H7 (cell line): ENCODE data around the gene PLA2G4C. TPM values are rescaled to one million over a fixed set of nuclear protein-coding genes. Genes with fewer than 3 reads are reported as not detected.

Experiments used
- DNase-seq: peaks from one replicate; pipeline ENCODE4 v3.0.0; 2012
- H3K27me3 ChIP-seq: 2 replicates; pipeline ENCODE4 v1.6.0; 2011; ENCODE audit warnings: mild to moderate bottlenecking, low read length; ENCODE audit not compliant: control insufficient read depth, insufficient read depth
- H3K36me3 ChIP-seq: replicated peaks from 2 replicates; pipeline ENCODE4 v1.5.1; 2011; ENCODE audit warnings: low read length; ENCODE audit not compliant: control insufficient read depth, insufficient read depth
- H3K4me3 ChIP-seq: 2 replicates; pipeline ENCODE4 v1.5.1; 2011; ENCODE audit warnings: low read depth, mild to moderate bottlenecking, control low read depth, low read length, moderate library complexity; ENCODE audit not compliant: insufficient read depth
- total RNA-seq: library from RNA; depleted of rRNA; stranded (reverse); fragments of >200 nt; shearing (Covaris generic); gene quantifications from 2 replicates; pipeline ENCODE4 v1.2.3, GENCODE V29; 2014

The PLA2G4C gene
- total RNA-seq, 1 experiment from 2014 or later, result not detected

GRCh38 chr19:48121909-48122371 is 11.3 kb upstream of the PLA2G4C start:
- H3K27me3 ChIP-seq, result no peaks in the 10 kb centered on the region
- DNase-seq, result no peak
- H3K36me3 ChIP-seq, result peaks cover 11% of the 10 kb centered on the region
- H3K4me3 ChIP-seq, result no peak overlapping the region

DNA sequence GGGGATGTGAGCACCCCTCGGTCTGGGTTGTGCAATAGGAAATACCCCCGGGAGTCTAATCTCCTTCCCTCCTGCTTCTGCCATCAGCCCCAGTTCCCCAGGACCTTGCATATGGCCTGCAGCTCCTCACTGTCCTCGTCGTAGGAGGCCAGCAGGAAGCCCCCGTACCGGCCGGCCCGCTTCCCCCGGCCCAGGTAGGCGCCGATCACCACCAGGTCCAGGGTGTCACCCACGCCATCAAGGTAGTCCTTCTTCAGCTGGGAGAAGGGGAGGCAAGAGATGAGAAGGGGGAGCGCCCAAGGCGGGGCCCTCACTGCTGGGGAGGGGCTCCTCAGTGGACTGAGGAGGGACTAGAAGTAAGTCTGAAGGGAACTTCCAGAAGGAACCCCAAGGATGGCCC is 10.4 kb upstream of the PLA2G4C start:
- H3K4me3 ChIP-seq, result no peak overlapping the region
- H3K36me3 ChIP-seq, result peaks cover 10% of the 10 kb centered on the region
- no peaks in the 10 kb centered on the region for H3K27me3 ChIP-seq
- no peak for DNase-seq

GRCh38 chr19:48120505-48120904 is 9.9 kb upstream of the PLA2G4C start:
- DNase-seq, result no peak
- Histone ChIP-seq H3K4me3 (no peak overlapping the region), H3K36me3 (peaks cover 10% of the 10 kb centered on the region)

DNA sequence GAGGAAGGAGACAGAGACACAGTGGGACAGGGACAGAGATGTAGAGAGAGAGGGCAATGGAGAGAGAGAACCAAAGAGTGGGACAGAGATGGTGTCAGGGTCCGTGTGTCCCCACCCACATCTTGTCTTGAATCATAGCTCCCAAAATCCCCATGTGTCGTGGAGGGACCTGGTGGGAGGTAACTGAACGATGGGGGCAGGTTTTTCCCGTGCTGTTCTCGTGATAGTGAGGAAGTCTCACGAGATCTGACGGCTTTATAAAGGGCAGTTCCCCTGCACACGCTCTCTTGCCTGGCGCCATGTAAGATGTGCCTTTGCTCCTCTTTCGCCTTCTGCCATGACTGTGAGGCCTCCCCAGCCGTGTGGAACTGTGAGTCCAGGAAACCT is 7.5 kb upstream of the PLA2G4C start:
- Histone ChIP-seq H3K27me3 (no peaks in the 10 kb centered on the region), H3K4me3 (no peak overlapping the region), H3K36me3 (peaks cover 9% of the 10 kb centered on the region)
- DNase-seq, result no peak

More at GRCh38 chr19:48120505-48120904, 9.9 kb upstream of the PLA2G4C start:
- H3K27me3 ChIP-seq, result no peaks in the 10 kb centered on the region

DNA sequence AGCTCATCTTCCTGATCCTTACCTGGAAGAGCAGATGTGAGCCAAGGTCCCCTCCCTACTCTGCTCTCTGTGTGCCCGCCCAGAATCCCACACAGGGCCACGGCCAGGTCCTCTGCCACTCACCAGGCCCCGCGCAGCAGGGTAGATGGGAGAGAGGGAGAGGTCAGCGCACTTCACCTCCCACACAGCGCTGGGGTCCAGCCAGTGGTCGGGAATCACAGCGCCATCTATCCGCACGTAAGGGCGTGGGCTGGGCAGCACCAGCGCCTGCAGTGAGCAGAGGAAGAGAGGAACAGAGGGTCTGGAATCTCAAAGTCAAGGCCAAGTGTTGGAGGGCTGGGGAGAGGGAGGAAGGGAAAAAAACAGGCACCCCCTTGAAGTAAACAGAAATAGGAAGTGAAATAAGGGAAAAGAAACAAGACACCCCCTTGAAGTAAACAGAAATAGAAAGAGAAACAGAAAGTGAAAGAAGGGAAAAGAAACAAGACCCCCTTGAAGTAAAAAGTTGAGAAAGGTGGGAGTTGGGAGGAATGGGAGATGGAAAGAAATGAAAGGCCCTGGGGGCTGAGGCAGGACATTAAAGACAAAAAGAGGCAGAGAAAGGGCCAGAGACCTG is 7.0 kb upstream of the PLA2G4C start:
- Histone ChIP-seq H3K36me3 (peaks cover 8% of the 10 kb centered on the region), H3K27me3 (no peaks in the 10 kb centered on the region), H3K4me3 (no peak overlapping the region)
- peak; percentile 82 for DNase-seq

DNA sequence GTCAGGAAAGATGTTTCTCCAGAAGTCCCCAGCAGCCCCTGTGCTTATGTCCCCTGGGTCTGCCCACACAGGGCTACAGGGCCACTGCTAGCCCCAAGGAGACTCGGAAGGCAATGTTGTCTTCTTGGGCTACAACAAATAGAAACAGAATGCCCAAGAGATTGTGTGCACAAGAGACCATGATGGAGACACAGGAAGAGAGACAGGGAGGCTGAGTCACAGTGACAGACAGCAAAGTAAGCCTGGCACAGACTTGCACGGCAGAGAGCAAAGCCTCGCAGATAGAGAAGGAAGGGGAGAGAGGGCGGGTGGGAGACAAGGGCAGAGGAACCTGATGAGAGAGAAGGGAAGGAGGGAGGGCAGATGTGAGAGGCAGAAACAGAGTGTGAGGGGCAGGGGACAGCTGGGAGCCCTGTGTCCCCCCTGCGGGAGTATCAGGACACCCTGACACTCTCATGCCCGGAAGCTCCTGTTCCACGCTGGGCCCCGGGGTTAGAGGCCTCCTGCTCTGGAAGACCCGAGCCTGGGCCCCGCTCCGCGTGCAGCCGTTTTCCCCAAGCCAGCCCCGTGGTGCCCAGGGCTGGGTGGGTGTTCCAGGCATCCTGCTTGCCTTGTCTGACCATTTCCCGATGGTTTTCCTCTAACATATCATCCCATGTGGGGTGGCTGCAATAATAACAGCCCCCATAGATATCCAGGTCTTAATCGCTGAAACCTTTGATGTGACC is 2.7 kb upstream of the PLA2G4C start:
- Histone ChIP-seq H3K27me3 (no peaks in the 10 kb centered on the region), H3K4me3 (no peak overlapping the region), H3K36me3 (peaks cover 5% of the 10 kb centered on the region)
- peak; percentile 42 for DNase-seq

- peak; percentile 59 for DNase-seq
- no peaks in the 10 kb centered on the region for H3K27me3 ChIP-seq
- no peaks in the 10 kb centered on the region; the same call in 1 of the 2 replicates for H3K36me3 ChIP-seq
- H3K4me3 ChIP-seq, result no peak overlapping the region
Measured at GRCh38 chr19:48111280-48111679, 663 bp upstream of the PLA2G4C start.

- DNase-seq, result no peak
- no peaks in the 10 kb centered on the region for H3K27me3 ChIP-seq
Measured at GRCh38 chr19:48108997-48109782, 1.4 kb downstream of the PLA2G4C start.

DNA sequence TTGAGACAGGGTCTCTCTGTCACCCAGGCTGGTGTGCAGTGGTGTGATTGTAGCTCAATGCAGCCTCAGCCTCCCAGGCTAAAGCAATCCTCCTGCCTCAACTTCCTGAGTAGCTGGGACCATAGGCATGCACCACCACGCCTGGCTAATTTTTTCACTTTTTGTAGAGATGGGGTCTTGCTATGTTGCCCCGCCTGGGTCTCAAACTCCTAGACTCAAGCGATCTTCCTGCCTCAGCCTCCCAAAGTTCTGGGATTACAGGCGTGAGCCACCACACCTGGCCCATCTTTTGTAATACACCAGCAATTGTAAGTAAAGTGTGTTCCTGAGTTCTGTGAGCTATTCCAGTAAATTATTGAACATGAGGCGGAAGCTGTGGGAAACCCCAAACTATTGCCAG is 6.7 kb downstream of the PLA2G4C start:
- H3K36me3 ChIP-seq, result no peaks in the 10 kb centered on the region
- no peak for DNase-seq

More at GRCh38 chr19:48108997-48109782, 1.4 kb downstream of the PLA2G4C start:
- no peak overlapping the region for H3K4me3 ChIP-seq
- H3K36me3 ChIP-seq, result no peaks in the 10 kb centered on the region

GRCh38 chr19:48102870-48103751 is 7.5 kb downstream of the PLA2G4C start:
- peak; percentile 90 for DNase-seq
- Histone ChIP-seq H3K36me3 (no peaks in the 10 kb centered on the region), H3K4me3 (no peak overlapping the region; the same call in 1 of the 2 replicates), H3K27me3 (no peaks in the 10 kb centered on the region)

More for the DNA sequence above, 6.7 kb downstream of the PLA2G4C start:
- no peaks in the 10 kb centered on the region for H3K27me3 ChIP-seq
- H3K4me3 ChIP-seq, result no peak overlapping the region

DNA sequence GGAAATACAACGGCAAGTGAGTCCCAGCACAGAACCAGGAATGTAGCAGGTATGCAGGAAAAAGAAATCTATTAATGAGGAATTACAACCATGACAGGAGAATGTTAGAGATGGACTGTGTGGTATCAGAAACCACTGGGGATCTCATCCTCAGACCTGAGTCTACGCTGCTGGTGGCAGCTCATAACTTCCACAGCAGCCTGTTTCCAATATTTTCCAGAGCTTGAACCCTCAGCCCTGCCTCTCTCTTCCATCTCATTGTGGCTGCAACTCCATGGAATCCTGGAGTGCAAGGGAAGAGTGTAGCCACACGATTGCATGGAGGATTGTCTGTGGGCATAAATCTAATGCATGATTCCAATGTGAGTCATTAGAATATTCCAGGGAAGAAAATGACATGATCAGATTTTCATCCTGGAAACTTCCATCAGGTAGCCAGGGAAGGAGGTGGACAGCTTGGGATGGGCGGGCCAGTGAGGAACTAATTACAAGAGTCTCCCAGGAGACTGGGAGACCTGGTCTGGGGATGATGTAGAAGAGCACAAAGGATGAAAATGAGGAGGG is 14.9 kb downstream of the PLA2G4C start:
- Histone ChIP-seq H3K36me3 (no peaks in the 10 kb centered on the region), H3K4me3 (no peak overlapping the region), H3K27me3 (no peaks in the 10 kb centered on the region)
- no peak for DNase-seq

GRCh38 chr19:48094855-48095203 is 15.8 kb downstream of the PLA2G4C start:
- H3K36me3 ChIP-seq, result no peaks in the 10 kb centered on the region
- no peaks in the 10 kb centered on the region for H3K27me3 ChIP-seq
- H3K4me3 ChIP-seq, result no peak overlapping the region
- DNase-seq, result no peak

DNA sequence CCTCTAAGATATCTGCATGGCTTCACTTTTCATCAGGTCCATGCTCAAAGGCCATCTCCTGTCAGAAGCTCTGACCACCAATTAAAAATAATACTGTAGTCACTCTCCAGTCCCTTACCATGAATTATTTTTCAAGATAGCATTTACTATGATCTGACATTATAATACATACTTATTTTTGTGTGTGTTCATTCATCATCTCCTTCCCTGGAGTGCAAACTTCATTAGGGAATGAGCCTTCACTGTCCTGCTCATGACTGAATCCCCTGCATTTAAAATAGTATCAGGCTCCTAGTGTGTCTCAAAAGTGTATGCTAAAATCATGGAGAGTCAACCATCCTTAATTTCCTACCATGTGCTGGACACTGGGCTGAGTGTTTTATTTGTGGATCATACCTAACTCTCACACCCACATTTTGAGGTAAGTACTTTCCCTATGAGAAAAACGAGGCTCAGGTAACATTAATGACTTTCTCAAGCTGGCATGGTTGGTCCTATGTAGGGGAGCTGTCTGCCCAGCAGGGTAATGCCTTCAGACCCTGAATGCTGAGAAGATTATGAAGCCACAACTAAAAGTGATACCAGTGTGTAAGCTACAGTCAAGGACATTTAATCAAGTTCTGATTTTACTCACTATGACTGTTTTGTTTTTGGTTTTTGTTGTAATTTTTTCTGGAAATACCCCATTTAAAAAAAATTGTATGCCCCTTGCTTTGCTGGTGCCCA is 16.3 kb downstream of the PLA2G4C start:
- no peaks in the 10 kb centered on the region for H3K36me3 ChIP-seq
- DNase-seq, result no peak
- H3K4me3 ChIP-seq, result no peak overlapping the region
- H3K27me3 ChIP-seq, result no peaks in the 10 kb centered on the region
